NCI-H2196 treated with DMSO at 0.1 percent for 48 hours (cell line): ENCODE results near the gene ARID1B.

ENCODE experiments used
- DNase-seq: peaks from one replicate; lab custom pipeline; 2025; ENCODE audit not compliant: unreplicated experiment; lab: John Stamatoyannopoulos, UW

ARID1B gene

GRCh38 chr6:157067507-157067906, 290.3 kb downstream of the ARID1B start:
- no peak for DNase-seq

DNA sequence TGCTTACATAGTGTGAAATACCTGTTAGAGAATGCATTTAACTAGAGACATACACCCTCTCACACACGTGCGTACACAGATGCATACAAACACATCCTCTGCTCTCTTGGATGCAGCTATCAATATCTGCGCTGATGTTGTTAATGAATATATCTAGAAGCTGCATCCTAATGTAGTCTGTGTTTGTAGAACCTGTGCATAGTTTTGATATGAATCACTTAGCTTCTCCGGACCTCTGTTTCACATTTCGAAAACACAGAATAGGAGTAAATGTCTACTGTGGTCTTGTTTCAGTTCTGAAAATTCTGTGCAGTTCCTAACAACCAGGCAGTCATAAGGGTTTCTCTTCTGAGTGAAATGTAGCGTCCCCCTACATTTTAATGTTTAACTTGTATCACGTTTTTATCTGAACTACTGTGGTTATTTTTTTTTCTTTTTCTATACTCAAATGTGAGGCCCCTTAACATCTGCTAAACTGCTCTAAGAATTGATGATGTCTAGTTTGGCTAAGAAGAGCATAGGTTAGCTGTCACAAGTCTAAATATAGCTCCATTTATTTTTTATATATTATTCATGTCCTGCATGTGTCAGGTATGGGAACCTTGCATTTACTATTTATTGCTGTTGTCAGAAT, 291.6 kb downstream of the ARID1B start:
- no peak for DNase-seq

- DNase-seq, result no peak
These were observed 292.4 kb downstream of the ARID1B start for GRCh38 chr6:157069585-157069984.

- DNase-seq, result no peak
These were observed 293.4 kb downstream of the ARID1B start for GRCh38 chr6:157070403-157071107.

GRCh38 chr6:157072128-157072527, 294.9 kb downstream of the ARID1B start:
- no peak for DNase-seq

GRCh38 chr6:157073596-157073995, 296.4 kb downstream of the ARID1B start:
- DNase-seq, result no peak

GRCh38 chr6:157074969-157075368, 297.8 kb downstream of the ARID1B start:
- no peak for DNase-seq

DNA sequence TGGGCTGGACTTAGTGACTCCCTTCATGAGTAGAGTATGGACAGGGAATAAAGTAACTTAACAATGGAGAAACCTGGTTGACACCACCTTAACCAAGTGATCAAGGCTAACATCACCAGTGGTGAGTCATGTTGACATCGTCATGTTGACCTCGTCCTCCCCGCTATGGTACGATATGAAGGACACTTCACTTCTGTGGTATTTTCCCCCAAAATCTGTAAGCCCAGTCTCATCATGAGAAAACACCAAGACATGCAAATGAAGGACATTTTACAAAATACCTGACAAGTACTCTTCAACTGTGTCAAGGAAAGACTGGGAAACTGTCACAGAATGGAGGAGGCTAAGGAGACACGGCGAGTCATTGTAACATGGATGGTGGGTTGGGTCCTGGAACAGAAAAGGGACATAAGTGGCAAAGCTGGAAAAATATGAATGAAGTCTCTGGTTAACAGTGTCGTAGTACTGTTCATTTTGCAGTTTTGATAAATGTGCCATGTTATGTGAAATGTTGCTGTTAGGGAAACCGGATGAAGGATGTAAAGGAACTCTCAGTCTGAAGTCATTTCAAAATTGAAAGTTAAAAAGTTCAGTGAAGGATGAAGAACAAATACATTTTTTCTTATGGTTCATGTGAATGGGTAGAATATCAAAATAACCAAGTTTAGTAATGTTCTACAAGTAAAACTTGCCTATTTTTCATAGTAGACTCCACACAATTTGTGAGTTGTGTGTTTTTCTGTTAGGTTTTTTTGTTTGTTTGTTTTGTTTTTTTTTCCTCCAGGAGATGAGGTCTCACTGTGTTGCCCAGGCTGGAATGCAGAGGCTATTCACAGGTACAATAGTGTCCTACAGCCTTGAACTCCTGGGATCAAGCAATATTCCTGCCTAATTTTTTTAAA, 298.6 kb downstream of the ARID1B start:
- DNase-seq, result no peak

- DNase-seq, result no peak
These were observed 299.3 kb downstream of the ARID1B start for GRCh38 chr6:157076451-157076822.

GRCh38 chr6:157077251-157077650, 300.1 kb downstream of the ARID1B start:
- no peak for DNase-seq

DNA sequence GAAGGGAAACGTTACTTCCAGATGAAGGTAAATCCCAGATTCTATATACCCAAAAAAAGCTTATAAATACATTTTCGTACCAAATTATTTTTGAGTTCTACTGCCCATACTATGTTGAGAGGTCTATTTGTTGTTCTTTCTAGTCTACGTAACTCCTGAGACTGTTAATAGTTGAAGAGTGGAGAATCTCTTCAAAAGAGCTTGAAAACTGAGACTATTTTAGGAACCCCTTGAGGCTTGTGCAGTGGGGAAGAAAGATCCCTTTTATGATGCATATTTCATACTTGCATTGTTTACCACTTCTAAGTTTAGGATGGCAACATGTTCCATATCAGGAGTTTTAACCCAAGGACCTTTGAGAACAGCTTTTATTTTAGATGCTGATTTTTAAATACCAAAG, 301.1 kb downstream of the ARID1B start:
- DNase-seq, result no peak

DNA sequence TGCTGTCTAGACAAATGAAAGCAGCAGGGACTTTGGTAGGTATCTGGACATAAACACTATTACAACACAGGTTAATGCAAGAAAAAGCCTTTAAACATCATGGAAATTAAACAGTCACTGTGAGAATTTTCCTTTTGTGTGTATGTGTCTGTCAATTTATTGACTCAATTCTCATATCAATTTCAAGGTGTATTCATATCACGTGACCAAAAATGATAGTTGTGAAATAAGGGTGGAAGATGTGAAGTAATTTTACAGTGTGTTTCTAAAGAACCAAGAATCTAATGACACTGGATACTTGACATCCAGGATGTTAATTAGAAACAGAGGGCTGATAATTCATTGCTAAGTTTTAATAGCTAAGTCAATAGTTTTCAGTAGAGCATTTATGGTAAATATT, 302.1 kb downstream of the ARID1B start:
- no peak for DNase-seq

- no peak for DNase-seq
These were observed 302.6 kb downstream of the ARID1B start for GRCh38 chr6:157079771-157080170.

GRCh38 chr6:157080986-157081391, 303.8 kb downstream of the ARID1B start:
- DNase-seq, result no peak

- no peak for DNase-seq
These were observed 306.2 kb downstream of the ARID1B start for GRCh38 chr6:157083343-157083742.

- DNase-seq, result no peak
These were observed 309.5 kb downstream of the ARID1B start for GRCh38 chr6:157086632-157087031.

DNA sequence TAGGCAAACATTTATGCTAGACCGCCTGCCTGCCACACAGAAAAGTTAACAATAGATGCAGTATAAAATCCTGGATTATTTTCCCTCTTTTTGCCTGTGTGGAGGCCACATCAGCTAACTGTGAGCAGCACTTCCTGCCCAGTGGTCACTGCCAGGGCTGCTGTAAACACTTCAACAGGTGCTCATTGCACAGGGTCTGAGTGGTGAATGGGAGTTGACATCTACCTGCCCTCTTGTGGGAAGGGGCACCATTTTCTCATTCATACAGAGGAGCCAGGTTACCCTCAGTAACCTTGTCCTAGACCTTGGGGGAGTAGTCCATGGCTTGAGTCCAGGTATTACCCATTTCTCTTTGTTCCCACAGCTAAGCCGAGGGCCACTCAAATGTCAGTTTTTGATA, 310.8 kb downstream of the ARID1B start:
- DNase-seq, result peak; percentile 2

GRCh38 chr6:157088841-157089240, 311.7 kb downstream of the ARID1B start:
- DNase-seq, result no peak

- DNase-seq, result no peak
These were observed 312.1 kb downstream of the ARID1B start for GRCh38 chr6:157089258-157089657.

DNA sequence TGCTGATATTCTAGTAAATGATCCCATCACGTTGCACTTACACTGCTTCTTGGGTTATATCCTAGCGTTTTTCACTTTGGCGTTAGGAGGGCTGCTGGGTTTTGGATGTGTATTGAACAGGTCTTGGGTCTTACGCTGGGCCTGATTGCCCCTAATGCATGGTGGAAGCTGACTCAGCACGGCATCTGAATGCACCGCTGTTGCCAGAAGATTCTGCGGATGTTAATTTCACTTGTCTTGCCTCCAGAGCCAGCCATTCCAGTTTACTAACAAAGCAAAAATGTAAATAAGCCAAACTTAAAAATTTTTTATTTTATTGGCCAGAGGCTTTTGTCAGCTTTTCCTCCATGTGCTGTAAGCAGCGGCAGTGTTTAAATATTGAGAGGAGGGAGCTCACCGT, 312.7 kb downstream of the ARID1B start:
- DNase-seq, result no peak

DNA sequence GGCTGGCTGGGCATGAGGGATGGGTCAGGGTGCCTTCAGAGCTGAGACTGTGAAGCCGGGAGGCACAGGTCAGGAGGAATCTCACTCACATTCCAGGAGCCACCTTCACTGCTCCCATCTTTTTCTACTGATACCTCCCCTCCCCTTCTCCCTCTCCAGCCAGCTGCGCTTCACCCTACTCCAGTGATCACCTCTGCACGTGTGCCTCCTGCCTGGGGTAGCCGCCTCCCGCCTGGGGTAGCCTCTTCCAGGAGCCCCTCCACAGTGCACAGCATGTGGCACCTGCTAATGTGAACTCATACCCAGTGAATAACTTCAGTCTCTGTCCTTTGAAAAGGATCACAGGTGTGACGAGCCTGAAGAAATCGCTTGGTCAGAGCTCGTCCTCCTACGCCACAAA, 313.6 kb downstream of the ARID1B start:
- DNase-seq, result no peak

GRCh38 chr6:157091243-157091642, 314.1 kb downstream of the ARID1B start:
- DNase-seq, result no peak
